Naive thymus-derived CD4-positive, alpha-beta T cell (primary cell): ENCODE measurements around the gene KRTAP10-10. TPM values are rescaled to one million over a fixed set of nuclear protein-coding genes. Genes with fewer than 3 reads are reported as not detected.
"Not testable (repeated sequence)": the region's sequence is repeated elsewhere in the genome, so short reads cannot be mapped to it uniquely, and the experiment has no call there.

ENCODE experiments used
- ATAC-seq: fragments of 150-1000 bp; cut with Tn5 transposase; 2 replicates; pipeline ENCODE4 v1.10.0; 2021; ENCODE audit warnings: mild to moderate bottlenecking, moderate library complexity
- CTCF ChIA-PET: fragments of 350-600 bp; sonication (Branson Sonifier 250); formaldehyde crosslinking; loops from one replicate; lab custom pipeline; 2021; ENCODE audit warnings: antibody characterized with exemption; lab: Charles Lee
- POLR2A ChIA-PET: fragments of 350-600 bp; sonication (Branson Sonifier 250); formaldehyde crosslinking; loops from one replicate; lab custom pipeline; 2021; ENCODE audit warnings: antibody characterized with exemption, inconsistent platforms; lab: Charles Lee
- DNase-seq, 9 donors: peaks; one replicate each; pipeline versions ENCODE4 v3.0.0 to v3.0.0-alpha.2; 2020 to 2022; ENCODE audit warnings: mixed read lengths in 1 of 9
- H3K27ac ChIP-seq: one replicate; pipeline ENCODE4 v1.7.0; 2013; ENCODE audit warnings: mild to moderate bottlenecking, low read depth, low read length, moderate library complexity
- H3K27me3 ChIP-seq, 2 donors: one replicate each; pipeline ENCODE4 v1.7.0; 2013; ENCODE audit warnings: low read length in 2 of 2, mild to moderate bottlenecking in 2 of 2, moderate library complexity in 2 of 2; ENCODE audit not compliant: control insufficient read depth in 2 of 2, insufficient read depth in 2 of 2
- H3K36me3 ChIP-seq, 3 experiments: 1 replicate in 2 of 3; 2 replicates in 1 of 3; pipeline ENCODE4 v1.7.0; 2013; ENCODE audit warnings: low read length in 3 of 3, mild to moderate bottlenecking in 3 of 3, moderate library complexity in 1 of 3; ENCODE audit not compliant: insufficient read depth in 3 of 3, control insufficient read depth in 2 of 3
- H3K4me1 ChIP-seq, 2 donors: one replicate each; pipeline ENCODE4 v1.7.0; 2013; ENCODE audit warnings: low read length in 2 of 2, mild to moderate bottlenecking in 2 of 2, moderate library complexity in 1 of 2; ENCODE audit not compliant: control insufficient read depth in 2 of 2, insufficient read depth in 2 of 2
- H3K4me3 ChIP-seq: 2 replicates; pipeline ENCODE4 v1.7.0; 2013; ENCODE audit warnings: mild to moderate bottlenecking, low read length
- H3K9me3 ChIP-seq, 3 experiments: 1 replicate in 2 of 3; 2 replicates in 1 of 3; pipeline ENCODE4 v1.7.0; 2013; ENCODE audit warnings: low read length in 3 of 3; ENCODE audit not compliant: control insufficient read depth in 2 of 3
- H3K27ac Mint-ChIP-seq, 9 donors: one replicate each; pipeline ENCODE4 v1.8.0; 2020 to 2022; ENCODE audit warnings: mixed read lengths in 9 of 9, mild to moderate bottlenecking in 8 of 9, moderate library complexity in 5 of 9, inconsistent platforms in 2 of 9
- H3K27me3 Mint-ChIP-seq, 5 donors: one replicate each; pipeline ENCODE4 v1.8.0; 2021 to 2022; ENCODE audit warnings: mixed read lengths in 5 of 5, mild to moderate bottlenecking in 1 of 5
- H3K36me3 Mint-ChIP-seq, 5 donors: one replicate each; pipeline ENCODE4 v1.8.0; 2020 to 2022; ENCODE audit warnings: mixed read lengths in 5 of 5, mild to moderate bottlenecking in 3 of 5, inconsistent platforms in 1 of 5
- H3K4me1 Mint-ChIP-seq, 7 donors: one replicate each; pipeline ENCODE4 v1.8.0; 2020 to 2022; ENCODE audit warnings: mixed read lengths in 7 of 7, mild to moderate bottlenecking in 3 of 7, inconsistent platforms in 1 of 7
- H3K4me3 Mint-ChIP-seq, 10 donors: one replicate each; pipeline ENCODE4 v1.8.0; 2020 to 2022; ENCODE audit warnings: mild to moderate bottlenecking in 10 of 10, mixed read lengths in 10 of 10, moderate library complexity in 6 of 10, inconsistent platforms in 2 of 10
- H3K9me3 Mint-ChIP-seq, 11 donors: one replicate each; pipeline ENCODE4 v1.8.0; 2020 to 2022; ENCODE audit warnings: mixed read lengths in 11 of 11, mild to moderate bottlenecking in 4 of 11, inconsistent platforms in 1 of 11, moderate library complexity in 1 of 11
- intact Hi-C, 2 donors: fragments of 100-400 bp; cut with micrococcal nuclease; formaldehyde crosslinking; loops; one replicate each; pipeline ENCODE4 v1.15.1; 2023
- polyA plus RNA-seq, 2 donors: library from polyadenylated mRNA; unstranded; fragments of 300-500 nt; fragmentation: Illumina TruSeq; gene quantifications; one replicate each; pipeline ENCODE4 v1.2.3, GENCODE V29; 2021
- total RNA-seq, 6 experiments: library from RNA in 5 of 6; stranded (reverse) in 5 of 6; gene quantifications; 1 replicate in 5 of 6; 2 replicates in 1 of 6; pipeline ENCODE4 v1.2.3 and lab custom pipeline; 2021 to 2026

KRTAP10-10 gene
- total and polyA plus RNA-seq, 7 experiments from 2014 or later = not detected

GRCh38 chr21:44596068-44596725, 41.0 kb upstream of the KRTAP10-10 start:
- Histone ChIP-seq H3K4me3 (no peak overlapping the region), H3K9me3 (no peaks in the 10 kb centered on the region), H3K27ac (no peak overlapping the region), H3K27me3 (no peaks in the 10 kb centered on the region), H3K4me1 (no peaks in the 10 kb centered on the region), H3K36me3 (no peaks in the 10 kb centered on the region)
- H3K4me1 Mint-ChIP-seq = peaks cover 0 to 6% (median 2%) of the 10 kb centered on the region in 7 donors
- H3K36me3 Mint-ChIP-seq = peaks cover 0 to 7% (median 0%) of the 10 kb centered on the region in 5 donors
- H3K27ac Mint-ChIP-seq = peak overlapping the region in 2 of 9 donors; percentile 1 to 24
- DNase-seq (no peak), ATAC-seq (no peak)
- H3K4me3 Mint-ChIP-seq = no peak overlapping the region
- peaks cover 2 to 12% (median 5%) of the 10 kb centered on the region in 11 donors for H3K9me3 Mint-ChIP-seq
- intact Hi-C loops = no loop called here
- CTCF ChIA-PET = no interaction called here
- H3K27me3 Mint-ChIP-seq = peaks cover 0 to 18% (median 0%) of the 10 kb centered on the region in 5 donors
- POLR2A ChIA-PET = interaction anchor here (0.8 to 1.4 kb wide), 2 partner anchors 62 to 98 kb away, joined by 3 to 5 read pairs; partner anchors contain the start of gene KRTAP12-3

- Mint-ChIP-seq H3K9me3 (peaks cover 2 to 12% (median 5%) of the 10 kb centered on the region in 11 donors), H3K4me3 (no peak overlapping the region), H3K36me3 (peaks cover 0 to 7% (median 0%) of the 10 kb centered on the region in 5 donors), H3K27me3 (peaks cover 0 to 17% (median 0%) of the 10 kb centered on the region in 5 donors), H3K4me1 (peaks cover 0 to 6% (median 3%) of the 10 kb centered on the region in 7 donors), H3K27ac (no peak overlapping the region)
- Histone ChIP-seq H3K9me3 (no peaks in the 10 kb centered on the region), H3K27ac (no peak overlapping the region), H3K4me3 (no peak overlapping the region), H3K4me1 (no peaks in the 10 kb centered on the region), H3K36me3 (no peaks in the 10 kb centered on the region), H3K27me3 (no peaks in the 10 kb centered on the region)
- ChIA-PET POLR2A (no interaction called here), CTCF (no interaction called here)
- intact Hi-C loops = no loop called here
- DNase-seq (no peak), ATAC-seq (no peak)
Observed at GRCh38 chr21:44598061-44598460, 39.1 kb upstream of the KRTAP10-10 start.

- no peak for ATAC-seq
- H3K27me3 Mint-ChIP-seq = peaks cover 0 to 18% (median 0%) of the 10 kb centered on the region in 5 donors
- H3K9me3 ChIP-seq = no peaks in the 10 kb centered on the region
- peaks cover 2 to 12% (median 5%) of the 10 kb centered on the region in 11 donors for H3K9me3 Mint-ChIP-seq
- H3K36me3 ChIP-seq = no peaks in the 10 kb centered on the region
- no peak overlapping the region for H3K27ac Mint-ChIP-seq
- ChIA-PET CTCF (interaction anchor here (0.6 kb wide), 1 partner anchor 16 kb away, joined by 3 read pairs; no protein-coding TSS in a partner anchor), POLR2A (no interaction called here)
- no peak overlapping the region for H3K4me3 Mint-ChIP-seq
- H3K36me3 Mint-ChIP-seq = peaks cover 0 to 7% (median 0%) of the 10 kb centered on the region in 5 donors
- H3K27me3 ChIP-seq = no peaks in the 10 kb centered on the region
- peaks cover 0 to 6% (median 4%) of the 10 kb centered on the region in 7 donors for H3K4me1 Mint-ChIP-seq
- H3K4me1 ChIP-seq = no peaks in the 10 kb centered on the region
- no peak overlapping the region for H3K27ac ChIP-seq
- no peak for DNase-seq
- H3K4me3 ChIP-seq = no peak overlapping the region
- intact Hi-C loops = no loop called here
Observed at GRCh38 chr21:44599264-44600029, 37.7 kb upstream of the KRTAP10-10 start.

GRCh38 chr21:44600118-44600978, 36.8 kb upstream of the KRTAP10-10 start, which contains the start of gene KRTAP10-7:
KRTAP10-7 (plus strand) TSS chr21:44600597; CDS start chr21:44600622, 25 bp downstream.
- CTCF ChIA-PET, POLR2A ChIA-PET, ATAC-seq, H3K27ac ChIP-seq, H3K4me1 ChIP-seq, H3K9me3 ChIP-seq, H3K4me3 ChIP-seq, H3K36me3 Mint-ChIP-seq, DNase-seq, H3K36me3 ChIP-seq, H3K4me1 Mint-ChIP-seq, H3K27ac Mint-ChIP-seq, H3K27me3 ChIP-seq, intact Hi-C loops, H3K4me3 Mint-ChIP-seq: not testable (repeated sequence)
- Mint-ChIP-seq H3K27me3 (peaks cover 0 to 25% (median 0%) of the 10 kb centered on the region in 5 donors), H3K9me3 (peaks cover 2 to 18% (median 7%) of the 10 kb centered on the region in 11 donors)

- H3K36me3 ChIP-seq, H3K9me3 ChIP-seq, H3K4me3 ChIP-seq, H3K4me3 Mint-ChIP-seq, H3K27ac Mint-ChIP-seq, H3K36me3 Mint-ChIP-seq, H3K4me1 ChIP-seq, POLR2A ChIA-PET, DNase-seq, H3K27me3 ChIP-seq, CTCF ChIA-PET, H3K4me1 Mint-ChIP-seq, H3K27ac ChIP-seq, ATAC-seq, intact Hi-C loops: not testable (repeated sequence)
- H3K27me3 Mint-ChIP-seq = peaks cover 0 to 31% (median 0%) of the 10 kb centered on the region in 5 donors
- H3K9me3 Mint-ChIP-seq = peaks cover 2 to 25% (median 9%) of the 10 kb centered on the region in 11 donors
Observed at GRCh38 chr21:44601091-44601490, 36.1 kb upstream of the KRTAP10-10 start.
